IMR-90 (cell line): ENCODE data around the gene C10orf90. TPM values are rescaled to one million over a fixed set of nuclear protein-coding genes. Genes with fewer than 3 reads are reported as not detected.

Experiments
- ATAC-seq: fragments of 200-7000 bp; cut with Tn5 transposase; 2 replicates; pipeline ENCODE4 v1.9.1; 2020; ENCODE audit warnings: low read depth, mild to moderate bottlenecking, moderate library complexity
- BruUV-seq: library from RNA; stranded (reverse); fragments of 400-500 nt; replicated peaks from 2 replicates; lab custom pipeline; 2021; lab: Mats Ljungman, UMichigan
- CTCF ChIA-PET: fragments of 300-600 bp; formaldehyde crosslinking; extraction: SDS; loops from one replicate; lab custom pipeline; 2021; ENCODE audit warnings: antibody characterized with exemption; lab: Yijun Ruan, JAX
- POLR2A ChIA-PET: fragments of 300-600 bp; sonication (Branson Sonifier 250); formaldehyde crosslinking; loops from one replicate; lab custom pipeline; 2022; ENCODE audit warnings: antibody characterized with exemption; ENCODE audit not compliant: unreplicated experiment; lab: Charles Lee
- DNase-seq: peaks from one replicate; pipeline ENCODE4 v3.0.0; 2013
- H2AFZ ChIP-seq: replicated peaks from 2 replicates; pipeline ENCODE3; 2013; ENCODE audit warnings: low read length, mild to moderate bottlenecking; ENCODE audit not compliant: poor library complexity
- H2AK5ac ChIP-seq: 2 replicates; pipeline ENCODE4 v1.6.1; 2013; ENCODE audit warnings: low read depth, low read length, inconsistent platforms
- H2AK9ac ChIP-seq: replicated peaks from 2 replicates; pipeline ENCODE3; 2013; ENCODE audit warnings: mild to moderate bottlenecking, low read depth, low read length, moderate library complexity; ENCODE audit not compliant: poor library complexity
- H2BK120ac ChIP-seq: 2 replicates; pipeline ENCODE4 v1.6.1; 2013; ENCODE audit warnings: low read depth, low read length, inconsistent platforms
- H2BK15ac ChIP-seq: 3 replicates; pipeline ENCODE4 v1.6.1; 2013; ENCODE audit warnings: low read depth, low read length, inconsistent platforms
- H2BK20ac ChIP-seq: 2 replicates; pipeline ENCODE4 v1.6.1; 2013; ENCODE audit warnings: low read depth, mild to moderate bottlenecking, inconsistent platforms, low read length, moderate library complexity
- H2BK5ac ChIP-seq: 2 replicates; pipeline ENCODE4 v1.6.1; 2013; ENCODE audit warnings: mild to moderate bottlenecking, low read depth, low read length, inconsistent platforms; ENCODE audit not compliant: poor library complexity, severe bottlenecking
- H3K14ac ChIP-seq: replicated peaks from 2 replicates; pipeline ENCODE4 v1.6.1; 2013; ENCODE audit warnings: low read depth, low read length, inconsistent platforms
- H3K18ac ChIP-seq: 2 replicates; pipeline ENCODE4 v1.6.1; 2013; ENCODE audit warnings: low read depth, low read length, control low read depth
- H3K23ac ChIP-seq: 2 replicates; pipeline ENCODE4 v1.6.1; 2013; ENCODE audit warnings: low read depth, low read length, inconsistent platforms
- H3K27ac ChIP-seq: 2 replicates; pipeline ENCODE4 v1.5.1; 2013; ENCODE audit warnings: mild to moderate bottlenecking, control low read depth, low read length; ENCODE audit not compliant: insufficient read depth
- H3K27me3 ChIP-seq: 2 replicates; pipeline ENCODE4 v1.6.1; 2013; ENCODE audit warnings: low read length; ENCODE audit not compliant: control insufficient read depth, insufficient read depth
- H3K36me3 ChIP-seq: 2 replicates; pipeline ENCODE4 v1.6.1; 2013; ENCODE audit warnings: low read length, mixed read lengths; ENCODE audit not compliant: control insufficient read depth, insufficient read depth
- H3K4ac ChIP-seq: 2 replicates; pipeline ENCODE4 v1.6.1; 2013; ENCODE audit warnings: low read depth, low read length, inconsistent platforms
- H3K4me1 ChIP-seq: 2 replicates; pipeline ENCODE4 v1.6.1; 2013; ENCODE audit warnings: low read length, mixed read lengths; ENCODE audit not compliant: control insufficient read depth, insufficient read depth
- H3K4me2 ChIP-seq: 2 replicates; pipeline ENCODE4 v1.6.1; 2013; ENCODE audit warnings: low read depth, mild to moderate bottlenecking, control low read depth, low read length, moderate library complexity
- H3K4me3 ChIP-seq: 2 replicates; pipeline ENCODE4 v1.5.1; 2013; ENCODE audit warnings: low read depth, mild to moderate bottlenecking, control low read depth, low read length, moderate library complexity; ENCODE audit not compliant: insufficient read depth
- H3K56ac ChIP-seq: 2 replicates; pipeline ENCODE4 v1.6.1; 2013; ENCODE audit warnings: low read length, inconsistent platforms; ENCODE audit not compliant: insufficient read depth; ENCODE audit errors: extremely low read depth
- H3K79me1 ChIP-seq, 2 experiments: 2 replicates each; pipeline ENCODE4 v1.6.1; 2013; ENCODE audit warnings: low read length in 2 of 2, inconsistent platforms in 1 of 2, low read depth in 1 of 2
- H3K9ac ChIP-seq: 2 replicates; pipeline ENCODE4 v1.6.1; 2013; ENCODE audit warnings: low read depth, low read length, control low read depth
- H3K9me1 ChIP-seq: 2 replicates; pipeline ENCODE4 v1.6.1; 2013; ENCODE audit warnings: low read length, inconsistent platforms; ENCODE audit not compliant: insufficient read depth
- H3K9me3 ChIP-seq: 2 replicates; pipeline ENCODE4 v1.6.1; 2013; ENCODE audit warnings: low read length; ENCODE audit not compliant: control insufficient read depth, insufficient read depth
- H4K20me1 ChIP-seq: 2 replicates; pipeline ENCODE4 v1.6.1; 2013; ENCODE audit warnings: low read length, inconsistent platforms; ENCODE audit not compliant: insufficient read depth
- H4K5ac ChIP-seq: 2 replicates; pipeline ENCODE4 v1.6.1; 2013; ENCODE audit warnings: mild to moderate bottlenecking, low read depth, low read length, control low read depth
- H4K8ac ChIP-seq, 2 experiments: 2 replicates each; pipeline ENCODE4 v1.6.1; 2013; ENCODE audit warnings: low read depth in 2 of 2, low read length in 2 of 2, control low read depth in 1 of 2, inconsistent platforms in 1 of 2
- H4K91ac ChIP-seq: 2 replicates; pipeline ENCODE4 v1.6.1; 2013; ENCODE audit warnings: low read depth, low read length, inconsistent platforms; ENCODE audit not compliant: insufficient read depth
- BHLHE40 ChIP-seq: fragments of 150-350 bp; IDR thresholded peaks from 2 replicates; pipeline ENCODE4 v1.6.1; 2016; ENCODE audit warnings: mild to moderate bottlenecking, low read depth, low read length
- CEBPB ChIP-seq: IDR thresholded peaks from 2 replicates; pipeline ENCODE4 v1.6.1; 2012; ENCODE audit warnings: low read depth, low read length, improper control_type of control experiment
- CHD1 ChIP-seq: IDR thresholded peaks from 2 replicates; pipeline ENCODE4 v1.6.1; 2012; ENCODE audit warnings: low read depth, low read length, improper control_type of control experiment
- CTCF ChIP-seq: conservative IDR thresholded peaks from 2 replicates; pipeline ENCODE4 v1.5.1; 2012; ENCODE audit warnings: mild to moderate bottlenecking, low read depth, low read length, improper control_type of control experiment
- ELK1 ChIP-seq: fragments of 150-350 bp; IDR thresholded peaks from 2 replicates; pipeline ENCODE4 v1.6.1; 2016; ENCODE audit warnings: low read depth, mild to moderate bottlenecking, low read length, moderate library complexity, borderline replicate concordance
- FOS ChIP-seq: fragments of 150-350 bp; IDR thresholded peaks from 2 replicates; pipeline ENCODE4 v1.6.1; 2016; ENCODE audit warnings: low read depth, low read length
- MAFK ChIP-seq: IDR thresholded peaks from 2 replicates; pipeline ENCODE4 v1.6.1; 2012; ENCODE audit warnings: low read depth, low read length, improper control_type of control experiment
- MAZ ChIP-seq: IDR thresholded peaks from 2 replicates; pipeline ENCODE4 v1.6.1; 2012; ENCODE audit warnings: low read depth, mild to moderate bottlenecking, low read length, improper control_type of control experiment, moderate library complexity, borderline replicate concordance
- MXI1 ChIP-seq: IDR thresholded peaks from 2 replicates; pipeline ENCODE4 v1.6.1; 2012; ENCODE audit warnings: low read depth, mild to moderate bottlenecking, low read length, moderate library complexity, borderline replicate concordance
- NFE2L2 ChIP-seq: fragments of 150-350 bp; IDR thresholded peaks from 2 replicates; pipeline ENCODE4 v1.6.1; 2016; ENCODE audit warnings: low read depth, mild to moderate bottlenecking, low read length
- POLR2A ChIP-seq: IDR thresholded peaks from 2 replicates; pipeline ENCODE4 v1.6.1; 2012; ENCODE audit warnings: mild to moderate bottlenecking, low read depth, low read length
- RCOR1 ChIP-seq: IDR thresholded peaks from 2 replicates; pipeline ENCODE4 v1.6.1; 2012; ENCODE audit warnings: mild to moderate bottlenecking, low read length, improper control_type of control experiment; ENCODE audit not compliant: insufficient replicate concordance
- SMC3 ChIP-seq: fragments of 150-350 bp; IDR thresholded peaks from 2 replicates; pipeline ENCODE4 v1.6.1; 2016; ENCODE audit warnings: low read depth, mild to moderate bottlenecking, antibody characterized with exemption, low read length, moderate library complexity
- USF2 ChIP-seq: fragments of 150-350 bp; IDR thresholded peaks from 2 replicates; pipeline ENCODE4 v1.6.1; 2017; ENCODE audit warnings: mild to moderate bottlenecking, antibody characterized with exemption, low read length, low read depth
- WGBS, 2 experiments: methylation state at CpG; one replicate each; pipeline versions ENCODE4 v1.1.5 to v1.1.7; 2013; ENCODE audit warnings: missing lambda C conversion rate in 2 of 2; ENCODE audit not compliant: insufficient read length in 1 of 2; ENCODE audit errors: extremely low coverage in 2 of 2; 5-methylcytosine and 5-hydroxymethylcytosine counted together
- dilution Hi-C: fragments of 300-500 bp; cut with HindIII; formaldehyde crosslinking; loops from one replicate; pipeline ENCODE4 v1.14.3; 2018; ENCODE audit warnings: low sequenced_read_pairs; ENCODE audit not compliant: unreplicated experiment
- in situ Hi-C: fragments of 300-500 bp; cut with MboI; formaldehyde crosslinking; loops from 3 replicates; pipeline ENCODE4 v1.14.3; 2019; ENCODE audit warnings: low sequenced_read_pairs, inconsistent platforms, mixed read lengths
- intact Hi-C: fragments of 100-400 bp; cut with micrococcal nuclease; formaldehyde crosslinking; loops from 2 replicates; pipeline ENCODE4 v1.10.0; 2022
- polyA plus RNA-seq, 3 experiments: library from polyadenylated mRNA; depleted of rRNA; stranded (reverse); fragments of >200 nt; gene quantifications; 2 replicates each; pipeline ENCODE4 v1.2.3, GENCODE V29; 2012; ENCODE audit warnings: low replicate concordance in 1 of 3
- total RNA-seq: library from RNA; depleted of rRNA; stranded (reverse); fragments of >200 nt; gene quantifications from 2 replicates; pipeline ENCODE4 v1.2.3, GENCODE V29; 2012

Gene C10orf90
- total and polyA plus RNA-seq, 2 of the 4 experiments (the other 2 are of a cell fraction) = 0.05 to 0.18 TPM

GRCh38 chr10:126581648-126582046 is 88.8 kb downstream of the C10orf90 start:
- POLR2A ChIA-PET = no interaction called here
- dilution Hi-C loops = no loop called here
- H3K27ac ChIP-seq = no peak overlapping the region
- H2AK9ac ChIP-seq = no peak overlapping the region
- 83% methylated on average over 2 of the region's 7 CpGs; no CpG with 5 or more reads in 1 of the 2 experiments for WGBS, 2 experiments
- no peak for DNase-seq
- in situ Hi-C loops = no loop called here
- peaks cover 1% of the 10 kb centered on the region for H3K27me3 ChIP-seq
- H3K4ac ChIP-seq = no peak overlapping the region
- H3K9ac ChIP-seq = no peak overlapping the region
- no peak overlapping the region for H3K23ac ChIP-seq
- H2BK5ac ChIP-seq = no peak overlapping the region
- H3K4me1 ChIP-seq = no peaks in the 10 kb centered on the region
- no peak overlapping the region for H3K4me2 ChIP-seq
- H3K36me3 ChIP-seq = no peaks in the 10 kb centered on the region
- TF ChIP-seq CEBPB = no peak
- no peak for TF ChIP-seq RCOR1
- no peak for TF ChIP-seq FOS
- TF ChIP-seq CHD1 = no peak
- no peak for TF ChIP-seq MAZ
- no peak for TF ChIP-seq BHLHE40
- TF ChIP-seq MAFK = no peak
- no peak for TF ChIP-seq MXI1
- TF ChIP-seq SMC3 = no peak
- TF ChIP-seq ELK1 = no peak
- TF ChIP-seq NFE2L2 = no peak
- no peak for TF ChIP-seq CTCF
- TF ChIP-seq POLR2A = no peak
- TF ChIP-seq USF2 = no peak
- H3K14ac ChIP-seq = no peak overlapping the region
- no peak for ATAC-seq
- no peak overlapping the region for H3K18ac ChIP-seq
- H4K20me1 ChIP-seq = no peaks in the 10 kb centered on the region
- no peaks in the 10 kb centered on the region for H3K9me3 ChIP-seq
- no peak overlapping the region for H2AK5ac ChIP-seq
- no peak overlapping the region for H2BK20ac ChIP-seq
- H2AFZ ChIP-seq = peak overlapping the region; percentile 37
- no peaks in the 10 kb centered on the region for H3K79me1 ChIP-seq
- no peak overlapping the region for H3K4me3 ChIP-seq
- no peak overlapping the region for H2BK15ac ChIP-seq
- H4K8ac ChIP-seq = no peak overlapping the region
- no peak overlapping the region for H2BK120ac ChIP-seq
- no peak overlapping the region for H3K56ac ChIP-seq
- H4K5ac ChIP-seq = no peak overlapping the region
- intact Hi-C loops = no loop called here
- H3K9me1 ChIP-seq = no peaks in the 10 kb centered on the region
- no TSS peak for BruUV-seq
- CTCF ChIA-PET = no interaction called here
- no peak overlapping the region for H4K91ac ChIP-seq
